Spleen (tissue), 11 donors: ENCODE results near the gene GSG1L. TPM values are rescaled to one million over a fixed set of nuclear protein-coding genes. Genes with fewer than 3 reads are reported as not detected.

Experiments
- DNase-seq: peaks from one replicate; pipeline ENCODE4 v3.0.0-alpha.2; 2020
- H3K27ac ChIP-seq, 8 donors: fragments of 200-600 bp; sonication (generic) in 7 of 8; 1 replicate in 4 of 8; 2 replicates in 4 of 8; pipeline versions ENCODE4 v1.5.0 to v1.8.0; 2016 to 2021; ENCODE audit warnings: inconsistent platforms in 4 of 8, mild to moderate bottlenecking in 4 of 8, moderate library complexity in 1 of 8
- H3K27me3 ChIP-seq, 7 donors: fragments of 200-600 bp; sonication (generic) in 6 of 7; replicated peaks in 1 of 7; 1 replicate in 4 of 7; 2 replicates in 3 of 7; pipeline versions ENCODE4 v1.5.0 to v1.8.0; 2016 to 2021; ENCODE audit warnings: inconsistent platforms in 3 of 7, mild to moderate bottlenecking in 1 of 7
- H3K36me3 ChIP-seq, 6 donors: fragments of 200-600 bp; sonication (generic) in 5 of 6; 1 replicate in 4 of 6; 2 replicates in 2 of 6; pipeline versions ENCODE4 v1.5.0 to v1.8.0; 2016 to 2021; ENCODE audit warnings: inconsistent platforms in 2 of 6
- H3K4me1 ChIP-seq, 6 donors: fragments of 200-600 bp; sonication (generic) in 5 of 6; 1 replicate in 3 of 6; 2 replicates in 3 of 6; pipeline versions ENCODE4 v1.5.0 to v1.8.0; 2016 to 2021; ENCODE audit warnings: inconsistent platforms in 3 of 6
- H3K4me3 ChIP-seq, 8 donors: fragments of 200-600 bp; sonication (generic) in 7 of 8; 1 replicate in 4 of 8; 2 replicates in 4 of 8; pipeline versions ENCODE4 v1.5.0 to v1.8.0; 2016 to 2021; ENCODE audit warnings: inconsistent platforms in 4 of 8, mild to moderate bottlenecking in 4 of 8, moderate library complexity in 2 of 8
- H3K9me3 ChIP-seq, 8 donors: fragments of 200-600 bp; sonication (generic) in 7 of 8; 1 replicate in 4 of 8; 2 replicates in 4 of 8; pipeline versions ENCODE4 v1.5.0 to v1.8.0; 2016 to 2021; ENCODE audit warnings: inconsistent platforms in 4 of 8
- CTCF ChIP-seq, 11 experiments: fragments of 200-600 bp in 7 of 11; fragments of 450-650 bp in 4 of 11; sonication (generic) in 4 of 11; IDR thresholded peaks in 8 of 11; conservative IDR thresholded peaks in 3 of 11; 1 replicate in 7 of 11; 2 replicates in 4 of 11; pipeline versions ENCODE4 v1.4.0 to v1.8.0; 2016 to 2021; ENCODE audit warnings: antibody characterized with exemption in 11 of 11, inconsistent platforms in 4 of 11, mild to moderate bottlenecking in 1 of 11
- POLR2A ChIP-seq, 3 donors: fragments of 450-650 bp; IDR thresholded peaks; one replicate each; pipeline ENCODE4 v1.5.1; 2017; ENCODE audit warnings: antibody characterized with exemption in 3 of 3, mild to moderate bottlenecking in 1 of 3
- POLR2AphosphoS5 ChIP-seq, 3 donors: sonication (generic); formaldehyde crosslinking; IDR thresholded peaks; one replicate each; pipeline ENCODE4 v1.5.1; 2017; ENCODE audit warnings: antibody characterized with exemption in 3 of 3
- WGBS, 5 donors: extraction: QIAGEN DNeasy Blood & Tissue Kit in 3 of 5; methylation state at CpG; one replicate each; pipeline versions ENCODE4 v1.1.5 to v1.1.7; 2013 to 2018; 5-methylcytosine and 5-hydroxymethylcytosine counted together
- intact Hi-C: fragments of 100-400 bp; cut with DNase I; formaldehyde crosslinking; loops from one replicate; pipeline ENCODE4 v1.15.0; 2023; ENCODE audit warnings: low total_unique reads
- polyA plus RNA-seq, 3 donors: library from polyadenylated mRNA; stranded (reverse); fragments of 200-250 nt; gene quantifications; one replicate each; pipeline ENCODE4 v1.2.1, GENCODE V29; 2013
- total RNA-seq, 7 donors: library from RNA; depleted of rRNA in 3 of 7; stranded (reverse); fragments of >200 nt in 3 of 7; fragmentation: NEBNext Ultra II Directional in 4 of 7; extraction: Animal tissue kit (Norgen Biotek cat#: 25700) in 4 of 7; gene quantifications; one replicate each; pipeline versions ENCODE4 v1.1.0 to v1.2.1, GENCODE V29; 2016 to 2021
- donor health status: healthy with polysubstance abuse.
- donor health status: DM: no; HTN: no; CAD: no; lungs with moderate emphysema.
- donor health status: DM: no; HTN: no; CAD: no.
- donor health status: Bipolar disorder and iron deficiency.
- donor health status: healthy.
- donor health status: DM: no; HTN: no; CAD: no.
- donor health status: DM: yes; HTN: yes; CAD: no.

The GSG1L gene
- total and polyA plus RNA-seq, 10 donors: 0.22 to 0.58 (median 0.43) TPM; not detected in 6

GRCh38 chr16:28087675-28088300, 24.3 kb upstream of the GSG1L start:
- Histone ChIP-seq H3K36me3 (peaks cover 0 to 18% (median 2%) of the 10 kb centered on the region in 6 donors), H3K27me3 (no peaks in the 10 kb centered on the region), H3K4me3 (no peak overlapping the region), H3K27ac (no peak overlapping the region), H3K4me1 (no peaks in the 10 kb centered on the region), H3K9me3 (no peaks in the 10 kb centered on the region)
- WGBS, 5 donors: 75 to 87% (median 85%) methylated on average over 7 of the region's 7 CpGs
- intact Hi-C loops: no loop called here
- DNase-seq: no peak
- TF ChIP-seq POLR2AphosphoS5 (IDR thresholded peaks at IDR 0.05) (no peak), CTCF (IDR thresholded peaks at IDR 0.05 in 8 of 11, conservative IDR thresholded peaks at IDR 0.05 in 3 of 11) (no peak), POLR2A (IDR thresholded peaks at IDR 0.05) (no peak)

GRCh38 chr16:28087140-28087660, 23.7 kb upstream of the GSG1L start:
- H3K9me3 ChIP-seq: no peaks in the 10 kb centered on the region
- WGBS, 5 donors: 80 to 92% (median 90%) methylated on average over 4 to 8 of the region's 8 CpGs
- intact Hi-C loops: no loop called here
- TF ChIP-seq POLR2AphosphoS5 (IDR thresholded peaks at IDR 0.05): peak in 1 of 3 donors; percentile 73
- no peak for TF ChIP-seq POLR2A (IDR thresholded peaks at IDR 0.05)
- H3K27me3 ChIP-seq: no peaks in the 10 kb centered on the region
- no peak overlapping the region for H3K4me3 ChIP-seq
- DNase-seq: no peak
- H3K27ac ChIP-seq: no peak overlapping the region
- peaks cover 0 to 16% (median 2%) of the 10 kb centered on the region in 6 donors for H3K36me3 ChIP-seq
- H3K4me1 ChIP-seq: no peaks in the 10 kb centered on the region

- intact Hi-C loops: no loop called here
- Histone ChIP-seq H3K27ac (no peak overlapping the region), H3K36me3 (peaks cover 0 to 9% (median 0%) of the 10 kb centered on the region in 6 donors), H3K4me3 (no peak overlapping the region), H3K27me3 (no peaks in the 10 kb centered on the region), H3K9me3 (no peaks in the 10 kb centered on the region), H3K4me1 (no peaks in the 10 kb centered on the region)
- no peak for DNase-seq
- TF ChIP-seq CTCF (IDR thresholded peaks at IDR 0.05 in 8 of 11, conservative IDR thresholded peaks at IDR 0.05 in 3 of 11): no peak
- TF ChIP-seq POLR2A (IDR thresholded peaks at IDR 0.05): no peak
- TF ChIP-seq POLR2AphosphoS5 (IDR thresholded peaks at IDR 0.05): peak in 1 of 3 donors; percentile 63
- WGBS, 5 donors: 84 to 93% (median 87%) methylated on average over 16 to 21 of the region's 21 CpGs
These were observed 22.9 kb upstream of the GSG1L start for GRCh38 chr16:28086186-28087139.

- intact Hi-C loops: no loop called here
- DNase-seq: no peak
- peaks cover 0 to 3% (median 0%) of the 10 kb centered on the region in 6 donors for H3K36me3 ChIP-seq
- WGBS, 5 donors: 79 to 86% (median 81%) methylated on average over 12 of the region's 12 CpGs
- H3K4me3 ChIP-seq: no peak overlapping the region
- H3K27me3 ChIP-seq: no peaks in the 10 kb centered on the region
- no peaks in the 10 kb centered on the region for H3K4me1 ChIP-seq
- no peak overlapping the region for H3K27ac ChIP-seq
- TF ChIP-seq CTCF (IDR thresholded peaks at IDR 0.05 in 8 of 11, conservative IDR thresholded peaks at IDR 0.05 in 3 of 11): no peak
- peak in 1 of 3 donors; percentile 17 for TF ChIP-seq POLR2AphosphoS5 (IDR thresholded peaks at IDR 0.05)
- no peaks in the 10 kb centered on the region for H3K9me3 ChIP-seq
These were observed 22.1 kb upstream of the GSG1L start for GRCh38 chr16:28085389-28086171.
